Embryonic facial prominence (tissue), 1 donor: Measurements from ENCODE around the gene AUTS2.

Source experiments
- DNase-seq: peaks from one replicate; pipeline ENCODE4 v3.0.0-alpha.2; 2016; ENCODE audit errors: extremely low spot score

The AUTS2 gene

DNA sequence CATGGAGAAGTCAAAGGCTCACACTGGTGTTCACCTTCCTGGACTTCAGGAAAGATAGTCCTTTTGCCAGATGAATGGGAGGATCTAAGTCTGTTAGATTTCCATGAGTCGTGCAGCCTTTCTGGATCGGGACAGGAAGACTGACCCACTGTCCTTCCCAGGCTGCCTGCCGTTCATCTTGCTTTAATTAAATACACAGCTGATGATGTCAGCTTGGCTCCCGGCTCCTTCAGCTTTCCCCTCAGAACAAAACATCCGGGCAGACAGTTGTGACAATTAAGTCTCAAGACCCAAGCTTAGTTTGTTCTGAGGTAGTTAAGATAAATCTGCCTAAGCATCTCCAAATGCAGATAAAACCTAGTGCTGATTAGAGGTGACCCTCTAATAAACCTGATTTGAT lies 58.6 kb downstream of the AUTS2 start:
- no peak for DNase-seq

DNA sequence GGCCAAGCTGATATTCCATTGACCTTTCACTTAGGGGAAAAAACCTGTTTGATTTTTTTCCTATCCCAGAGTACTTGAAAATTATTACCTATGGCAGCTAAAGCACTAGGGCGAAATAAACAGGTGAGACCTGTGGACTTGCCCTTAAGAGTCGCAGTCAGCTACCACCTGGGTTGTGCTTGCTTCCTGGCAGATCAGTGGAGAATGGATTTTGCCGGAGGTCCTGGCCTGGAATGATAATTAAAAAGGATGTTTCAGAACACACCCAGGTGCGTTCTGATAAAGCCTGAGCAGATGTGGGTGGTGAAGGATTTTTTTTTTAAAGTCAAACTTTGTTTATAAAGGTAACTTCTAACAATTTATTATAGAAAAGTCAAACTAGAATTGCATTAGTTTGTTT lies 59.1 kb downstream of the AUTS2 start:
- no peak for DNase-seq

DNA sequence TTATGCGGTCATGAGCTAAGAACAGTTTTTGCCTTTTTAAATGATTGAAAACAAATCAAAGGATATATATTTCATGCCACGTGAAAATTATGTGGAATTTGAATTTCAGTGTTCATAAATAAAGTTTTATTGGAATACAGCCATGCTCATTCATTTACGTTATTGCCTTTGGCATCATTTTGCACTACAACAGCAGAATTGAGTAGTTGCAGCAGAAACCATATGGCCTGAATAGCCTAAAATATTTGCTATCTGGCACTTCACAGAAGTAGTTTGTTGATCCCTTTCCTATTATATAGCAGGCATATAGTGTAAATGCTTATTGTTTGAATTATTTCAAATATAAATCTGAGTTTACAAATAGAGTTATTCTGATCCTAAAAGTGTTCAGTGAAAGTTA lies 59.7 kb downstream of the AUTS2 start:
- DNase-seq, result no peak

DNA sequence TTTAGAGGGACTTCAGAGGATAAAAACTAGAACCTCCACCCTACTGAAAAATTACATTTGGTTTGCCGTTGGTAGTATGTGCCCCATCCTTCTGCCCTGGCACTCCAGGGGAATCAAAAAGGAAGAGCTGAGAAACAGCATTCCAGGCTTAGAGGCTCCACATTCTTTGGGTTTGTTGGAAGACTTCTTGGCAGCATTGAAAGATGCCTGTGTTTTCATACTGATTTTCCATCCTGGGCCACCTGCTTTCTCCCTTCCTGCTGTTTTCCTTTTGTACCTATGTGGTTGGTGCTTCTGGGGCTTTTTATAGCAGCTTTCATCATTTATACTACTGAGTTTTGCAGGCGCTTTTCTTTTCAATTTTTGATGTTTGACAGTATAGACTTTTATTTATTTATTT lies 61.7 kb downstream of the AUTS2 start:
- DNase-seq, result no peak

DNA sequence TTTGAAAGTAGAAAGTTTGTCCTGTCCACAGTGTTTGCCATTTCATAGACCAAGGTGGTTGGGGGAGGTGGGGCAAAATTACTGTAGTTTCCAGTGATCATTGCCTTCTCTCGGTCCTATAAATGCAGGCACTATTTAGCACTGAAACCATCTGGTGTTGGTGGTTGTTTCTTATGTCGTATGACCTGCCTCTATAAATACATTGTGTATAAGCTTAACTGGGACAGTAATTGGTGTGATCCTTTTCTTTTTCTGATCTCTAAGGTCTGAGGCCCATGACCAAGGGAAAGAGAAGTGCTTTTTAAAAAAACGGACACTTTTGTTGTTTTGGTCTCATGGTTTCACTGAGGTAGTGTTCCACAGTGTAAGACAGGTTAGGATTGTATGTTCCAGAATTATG lies 63.1 kb downstream of the AUTS2 start:
- DNase-seq, result no peak

DNA sequence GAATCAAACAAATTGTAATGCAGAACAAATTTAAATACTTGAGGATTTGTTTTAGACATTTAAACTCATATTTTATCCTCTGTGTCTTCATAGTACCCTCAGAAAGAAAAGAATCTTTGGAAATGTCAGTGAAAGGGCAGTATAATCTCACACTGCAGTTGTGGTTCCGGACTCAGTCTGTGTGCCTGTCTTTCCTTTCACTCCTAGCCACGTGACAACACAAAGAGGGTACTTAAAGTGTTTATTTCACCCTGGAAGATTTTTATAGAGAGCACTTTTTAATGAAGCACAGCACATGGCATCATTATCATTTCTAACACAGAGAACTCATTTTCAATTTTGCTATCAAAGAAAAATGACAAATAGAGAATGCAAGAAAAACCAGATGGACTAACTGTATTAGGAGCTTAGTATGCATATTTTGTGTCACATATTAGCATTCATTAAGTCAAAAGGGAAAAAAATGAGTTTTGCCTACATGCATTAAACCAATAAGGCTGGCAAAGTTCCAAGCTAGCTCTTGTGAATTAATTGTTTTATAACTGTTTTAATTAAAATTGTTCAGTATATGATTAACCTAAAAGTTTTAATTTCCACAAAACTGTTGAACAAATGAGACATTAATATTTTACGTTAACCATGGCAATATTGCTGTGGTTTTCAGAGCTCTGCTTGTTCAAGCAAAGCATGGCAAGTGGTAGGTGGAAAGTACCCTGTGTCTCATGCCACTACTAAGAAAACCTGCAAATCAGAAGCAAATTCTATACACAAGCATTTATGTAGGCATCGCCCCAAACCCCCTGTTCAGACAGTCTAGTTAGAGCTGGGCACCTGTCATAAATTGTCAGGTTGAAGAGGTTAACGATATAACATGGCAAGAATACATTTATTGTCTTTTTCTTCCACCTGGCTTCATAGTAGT lies 65.9 kb downstream of the AUTS2 start:
- no peak for DNase-seq

DNA sequence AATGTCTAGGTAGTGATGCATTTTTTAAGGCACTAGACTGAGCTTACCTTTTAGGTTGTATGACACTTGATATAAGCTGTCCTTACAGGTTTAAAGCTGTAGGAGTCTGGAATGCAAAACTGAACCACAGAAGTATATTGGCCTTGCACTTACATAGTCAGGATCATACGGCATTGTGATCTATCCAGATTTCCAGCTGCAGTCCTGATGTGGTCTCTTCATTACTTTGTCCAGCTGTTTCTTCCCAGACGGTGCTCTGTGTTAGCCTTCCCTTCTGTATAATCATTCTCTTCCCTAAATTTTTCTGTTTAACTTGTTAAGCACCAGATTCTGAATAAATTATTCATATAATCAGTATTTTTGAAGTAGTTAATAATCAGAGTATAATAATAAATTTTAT lies 67.1 kb downstream of the AUTS2 start:
- no peak for DNase-seq

DNA sequence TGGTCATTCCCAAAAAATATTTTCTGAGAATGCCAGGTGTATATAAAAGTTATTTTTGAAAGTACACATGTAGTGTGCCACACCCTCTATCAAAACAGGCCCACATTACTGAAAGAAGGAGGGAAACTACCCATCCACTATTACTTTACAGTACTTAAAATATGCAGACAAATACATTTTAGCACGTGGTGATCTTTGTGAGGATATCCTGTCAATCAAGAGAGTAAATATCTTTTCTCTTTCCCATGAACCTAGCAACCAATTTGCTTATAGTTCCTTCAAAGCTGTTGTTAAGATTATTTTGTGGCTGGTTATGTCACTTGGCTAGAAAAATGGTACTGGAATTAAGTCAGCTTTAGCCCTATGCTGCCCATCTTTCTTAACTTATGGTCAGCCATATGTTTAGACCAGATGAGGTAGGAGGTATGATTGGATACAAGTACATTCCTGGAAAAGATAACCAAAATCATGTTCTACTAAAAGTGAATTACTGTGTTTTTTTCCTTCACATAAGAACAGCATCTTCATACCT lies 70.1 kb downstream of the AUTS2 start:
- DNase-seq, result no peak

DNA sequence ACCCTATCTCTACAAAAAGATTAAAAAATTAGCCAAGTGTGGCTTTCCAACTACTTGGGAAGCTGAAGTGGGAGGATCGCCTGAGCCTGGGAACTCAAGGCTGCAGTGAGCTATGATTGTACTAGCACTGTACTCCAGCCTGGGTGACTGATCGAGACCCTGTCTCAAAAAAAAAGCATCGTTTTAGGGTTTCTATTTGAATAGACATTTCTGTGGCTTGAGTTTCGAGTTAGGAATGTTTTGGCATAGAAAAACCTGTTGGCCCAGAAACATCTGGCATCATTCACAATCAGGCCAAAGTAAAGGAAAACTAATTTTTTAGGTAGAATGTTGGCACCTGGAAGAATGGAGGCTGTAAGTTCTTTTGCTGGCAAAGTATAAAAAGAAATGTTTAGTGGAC lies 72.4 kb downstream of the AUTS2 start:
- no peak for DNase-seq

DNA sequence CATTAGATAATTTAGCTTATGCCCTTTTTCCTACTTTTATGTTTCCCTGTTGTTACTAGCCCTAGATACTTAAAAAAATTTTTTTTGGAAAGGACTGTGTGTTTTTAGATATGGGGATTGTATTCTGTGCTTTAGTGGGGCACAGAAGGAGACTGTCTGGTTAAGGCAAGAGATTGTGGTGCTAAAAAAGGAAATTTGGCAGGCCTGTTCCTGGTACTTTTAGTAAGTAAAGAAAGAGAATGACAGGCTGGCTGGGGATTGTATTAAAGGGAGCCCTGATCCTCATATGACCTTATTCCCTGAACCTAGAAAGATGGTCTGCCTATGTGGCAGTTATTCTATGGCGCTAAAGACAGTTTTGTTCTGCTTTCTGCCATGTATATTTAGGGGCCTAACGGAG lies 74.8 kb downstream of the AUTS2 start:
- no peak for DNase-seq

DNA sequence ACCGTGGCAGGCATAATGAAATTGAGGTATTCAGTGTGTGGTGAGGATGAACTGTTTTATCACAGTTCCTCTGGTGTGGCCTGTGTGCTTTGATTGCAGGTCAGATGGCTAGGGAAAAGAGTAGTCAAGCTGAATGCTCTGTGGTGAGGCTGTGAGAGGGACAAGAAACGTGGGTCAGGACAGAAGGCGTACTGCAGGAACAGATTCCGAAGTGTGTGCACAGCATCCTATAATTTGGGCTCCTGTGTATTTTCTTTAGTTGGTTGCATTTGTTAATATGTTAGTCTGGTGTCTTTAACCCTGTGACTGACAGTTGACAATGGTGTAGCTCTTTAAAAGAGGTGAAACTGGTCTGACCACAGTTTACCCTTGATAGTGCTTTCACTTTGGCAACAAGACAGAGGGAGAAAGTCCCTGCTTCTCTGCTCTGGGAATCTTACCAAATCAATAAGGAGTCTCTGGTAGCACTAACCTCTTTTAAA lies 76.5 kb downstream of the AUTS2 start:
- DNase-seq, result no peak

DNA sequence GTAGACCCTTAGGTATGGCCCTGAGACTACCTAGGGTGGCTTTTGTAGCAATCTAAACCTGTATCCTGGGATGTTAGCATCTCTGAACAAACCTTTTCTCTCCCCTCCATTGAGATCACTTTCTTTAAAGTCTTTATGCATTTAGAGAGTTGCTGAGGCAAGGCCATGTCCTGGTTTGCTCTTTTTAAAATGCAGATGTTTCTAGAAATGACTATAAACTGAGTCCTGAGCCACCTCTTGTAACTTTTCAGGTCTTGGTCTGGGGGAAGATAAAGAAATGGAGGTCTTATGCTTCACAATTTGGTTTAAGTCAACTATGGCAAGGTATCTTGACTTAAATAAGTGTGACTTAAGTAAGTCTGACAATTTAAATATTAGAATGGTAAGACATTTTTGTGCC lies 78.0 kb downstream of the AUTS2 start:
- no peak for DNase-seq

DNA sequence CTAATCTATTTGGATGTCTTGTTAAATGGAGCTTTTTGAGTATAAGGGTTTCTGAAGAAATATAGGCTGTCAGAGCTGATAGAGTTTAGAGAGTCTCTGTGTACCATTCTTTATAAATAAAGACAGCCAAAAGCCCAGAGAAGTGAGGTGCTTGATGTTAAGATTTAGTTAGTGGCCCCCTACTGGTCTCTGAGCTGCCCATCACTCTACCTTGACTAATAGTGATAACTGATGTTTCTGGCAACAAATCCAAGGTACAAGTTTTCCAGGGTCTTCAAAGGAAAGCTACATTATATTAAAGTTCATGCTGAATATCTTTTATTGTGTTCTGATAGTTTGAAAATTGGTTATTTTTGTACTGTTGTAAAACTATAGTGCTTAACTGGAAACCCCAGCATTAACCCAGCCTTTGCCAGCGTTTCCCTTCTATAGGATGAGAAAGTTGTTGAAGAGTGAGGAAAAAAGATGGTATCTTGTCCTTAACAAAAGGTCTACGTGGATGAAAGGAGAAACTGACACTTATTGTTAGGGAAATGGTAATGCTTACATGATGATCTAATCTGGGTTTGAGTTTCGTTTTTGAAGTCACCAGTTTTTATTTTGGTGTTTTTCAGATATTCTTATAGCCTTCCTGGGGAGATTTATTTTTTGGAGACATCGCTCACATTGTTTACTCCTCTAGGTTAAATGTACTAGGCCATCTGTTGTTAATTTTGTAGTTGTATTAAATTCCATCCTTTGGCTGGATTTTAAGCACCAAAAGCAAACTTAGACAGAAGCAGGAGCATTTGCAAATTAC lies 79.0 kb downstream of the AUTS2 start:
- peak; percentile 43 for DNase-seq

DNA sequence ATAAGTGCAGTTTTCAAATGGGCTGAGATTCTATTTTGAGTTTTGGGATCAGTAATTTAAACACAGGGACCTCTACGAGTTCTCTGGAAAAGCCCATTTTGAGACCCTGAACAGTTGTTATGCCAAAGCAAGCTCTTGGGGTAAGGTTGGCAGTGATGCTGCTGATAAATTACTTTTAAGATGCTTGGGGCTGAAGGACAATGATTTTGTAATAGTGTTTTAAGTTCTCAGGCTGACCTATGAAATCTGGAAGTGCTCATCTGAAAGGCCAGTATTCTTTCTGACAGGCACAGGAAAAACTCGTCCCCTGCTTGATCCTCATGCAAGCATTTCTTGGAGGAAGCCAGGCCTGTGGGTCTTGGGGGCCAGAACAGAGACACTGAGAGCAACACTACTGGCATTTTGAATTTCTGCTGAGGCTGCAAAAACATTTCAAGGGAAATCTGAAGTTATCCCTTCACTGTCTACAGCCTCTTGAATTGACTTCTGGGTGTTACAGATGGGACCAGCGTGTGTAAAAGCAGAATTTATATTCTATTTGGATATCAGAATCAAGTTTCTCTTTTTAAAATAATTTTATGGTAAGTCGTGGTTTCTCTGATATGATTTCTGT lies 79.7 kb downstream of the AUTS2 start:
- DNase-seq, result no peak

DNA sequence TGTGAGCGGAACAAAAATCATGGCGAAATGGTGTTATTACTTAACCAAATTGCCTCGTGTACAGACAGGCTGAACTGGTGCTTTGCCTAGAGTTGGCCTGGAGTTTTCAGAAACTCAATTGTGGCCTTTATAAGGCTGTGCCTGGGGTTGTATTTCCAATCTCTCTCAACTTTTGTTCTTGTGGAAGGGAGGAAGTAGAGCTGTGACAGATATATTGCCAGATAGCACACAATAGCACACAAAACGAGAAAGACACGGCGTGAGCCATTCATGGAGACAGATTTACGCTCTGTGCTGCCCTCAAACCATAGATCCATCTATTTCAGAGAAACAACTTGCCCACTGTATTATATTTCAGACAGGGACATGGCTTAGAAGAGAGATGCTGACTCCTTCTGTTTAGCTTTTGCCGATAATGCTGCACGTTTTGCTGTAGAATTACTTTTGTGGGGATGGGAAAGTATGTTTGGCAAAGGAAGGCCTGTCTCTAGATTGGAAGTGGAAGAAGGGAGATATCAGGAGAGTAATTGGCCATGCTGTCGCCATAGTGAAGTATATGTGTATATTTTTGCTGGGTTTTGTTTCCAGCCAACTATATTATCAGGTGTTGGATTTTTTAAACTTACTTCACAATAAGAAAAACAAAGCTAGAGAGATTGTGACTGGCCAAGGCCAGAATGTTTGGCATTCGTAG lies 80.4 kb downstream of the AUTS2 start:
- DNase-seq, result no peak

DNA sequence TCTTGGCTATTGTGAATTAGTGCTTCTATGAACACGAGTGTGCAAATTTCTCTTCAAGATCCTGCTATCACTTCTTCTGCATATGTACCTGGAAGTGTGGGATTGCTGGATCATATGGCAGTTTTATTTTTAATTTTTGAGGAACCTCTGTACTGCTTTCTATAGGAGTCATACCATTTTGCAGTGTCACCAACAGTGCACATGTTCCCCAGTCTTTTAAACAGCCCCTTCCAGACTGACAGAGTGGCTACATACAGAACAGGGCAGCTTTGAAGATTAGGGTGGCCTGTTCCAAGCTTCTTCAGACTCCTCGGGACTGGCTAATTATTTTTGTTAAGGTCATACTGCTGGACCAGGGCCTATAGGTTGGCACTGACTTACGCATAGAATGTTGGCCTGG lies 82.9 kb downstream of the AUTS2 start:
- no peak for DNase-seq

DNA sequence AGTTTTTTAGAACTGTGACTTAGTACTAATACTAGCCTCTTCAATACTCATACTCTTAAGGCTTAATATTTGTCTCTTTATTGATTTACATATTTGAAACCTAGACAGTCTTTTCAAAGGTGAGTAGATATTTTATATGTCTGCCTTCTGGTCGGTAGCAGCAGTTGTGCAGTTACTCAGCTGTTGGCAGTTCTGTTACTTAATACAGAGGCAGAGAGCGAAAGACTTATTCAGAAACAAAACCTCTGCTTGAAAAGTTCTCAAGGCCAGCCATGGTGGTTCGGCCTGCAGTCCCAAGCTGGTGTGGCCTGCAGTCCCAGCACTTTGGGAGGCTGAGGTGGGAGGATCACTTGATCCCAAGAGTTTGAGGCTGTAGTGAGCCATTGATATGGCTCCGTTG lies 84.2 kb downstream of the AUTS2 start:
- no peak for DNase-seq

DNA sequence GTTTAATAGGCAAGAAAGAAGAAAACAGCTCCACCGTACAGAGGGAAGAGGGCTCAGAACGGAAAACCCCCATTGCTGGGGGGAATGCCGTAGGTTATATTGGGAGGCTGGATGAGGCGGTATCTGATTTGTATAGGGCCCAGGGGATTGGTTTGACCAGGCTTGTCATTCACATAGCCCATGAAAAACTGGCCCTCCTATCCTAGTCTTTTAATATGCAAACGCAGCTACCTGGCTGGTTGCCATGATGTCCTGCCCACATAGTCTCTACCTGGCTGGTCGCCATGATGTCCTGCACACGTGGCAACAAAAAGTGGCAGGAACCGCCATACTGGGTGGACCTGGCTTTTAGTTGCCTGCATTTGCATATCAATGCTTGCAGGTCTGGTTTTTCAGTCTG lies 84.7 kb downstream of the AUTS2 start:
- DNase-seq, result no peak

DNA sequence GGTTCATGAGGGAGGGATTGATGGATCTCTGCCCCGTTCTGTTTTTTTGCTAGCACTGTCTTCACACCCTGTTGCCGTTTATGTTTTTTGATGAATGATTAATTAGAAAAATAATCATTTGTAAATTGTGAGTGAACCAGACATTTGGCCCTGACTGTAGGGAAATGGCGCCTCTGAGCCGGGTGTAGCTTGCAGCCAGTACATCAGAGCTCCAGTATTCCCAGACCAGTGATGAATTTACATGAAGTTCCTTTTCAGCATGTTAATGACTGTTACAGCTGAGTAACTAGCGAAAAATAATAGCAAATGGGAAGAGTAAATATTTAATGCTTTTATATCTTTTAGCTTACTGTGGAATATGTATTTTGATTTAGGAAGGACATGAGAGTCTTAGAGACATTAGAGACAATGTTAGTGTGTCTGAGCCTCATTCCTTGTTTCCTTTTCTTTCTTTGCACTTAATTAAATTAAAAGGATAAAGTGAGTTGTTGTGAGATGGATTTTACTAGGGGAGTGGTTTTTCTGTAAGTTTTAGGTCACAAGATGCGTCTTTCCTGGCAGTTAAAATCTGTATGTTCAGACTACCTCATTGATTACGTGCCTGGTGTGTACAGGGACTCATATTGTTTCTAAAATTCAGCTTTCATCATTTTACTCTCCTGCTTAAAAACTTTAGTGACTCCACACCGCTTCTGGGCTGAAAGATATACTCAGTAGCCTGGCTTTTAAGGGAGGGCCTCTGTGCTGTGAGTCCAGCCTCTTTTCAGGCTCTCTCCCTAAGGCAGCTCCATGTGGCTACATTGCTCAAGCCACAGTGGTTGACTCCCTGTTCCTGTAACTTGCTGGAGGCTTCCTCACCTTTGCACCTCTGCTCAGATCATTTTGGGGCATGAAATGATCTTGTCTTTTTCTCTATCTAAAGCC lies 86.4 kb downstream of the AUTS2 start:
- DNase-seq, result no peak

DNA sequence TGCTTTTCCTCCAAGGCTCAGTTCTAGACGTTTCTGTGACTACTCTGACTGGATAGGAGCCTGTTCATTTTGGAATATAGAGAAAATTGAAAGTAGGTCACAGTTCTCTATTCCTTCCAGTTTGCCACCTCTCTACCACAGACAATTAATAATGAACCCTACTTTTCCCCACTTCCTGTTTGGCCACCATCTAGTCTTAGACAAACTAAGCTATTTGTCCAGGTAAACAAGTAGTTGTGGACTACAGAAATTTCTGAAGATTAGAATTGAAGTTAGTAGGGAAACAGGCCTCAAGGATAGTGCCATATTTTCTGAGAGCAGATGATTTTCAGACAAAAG lies 87.0 kb downstream of the AUTS2 start:
- DNase-seq, result no peak

DNA sequence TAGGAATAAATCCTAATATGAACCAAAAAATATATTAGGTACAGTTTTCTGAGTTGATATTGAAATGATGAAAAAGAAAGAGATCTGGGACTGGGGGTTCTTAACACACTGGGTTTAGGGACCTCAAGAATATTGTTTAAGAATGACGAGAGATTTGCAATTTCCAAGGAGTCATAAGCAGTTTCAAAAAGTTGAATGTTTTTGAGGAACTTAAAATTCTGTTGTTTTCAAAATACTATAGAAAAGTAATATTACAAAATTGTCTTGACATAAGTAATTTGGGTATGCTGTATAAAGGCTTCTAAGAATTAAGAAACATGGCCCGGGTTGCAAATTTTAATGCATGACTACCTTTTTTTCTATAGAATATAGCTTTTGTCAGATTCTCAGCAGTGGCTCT lies 88.1 kb downstream of the AUTS2 start:
- no peak for DNase-seq
